ENCODE results near the gene CNOT6L.

DNA sequence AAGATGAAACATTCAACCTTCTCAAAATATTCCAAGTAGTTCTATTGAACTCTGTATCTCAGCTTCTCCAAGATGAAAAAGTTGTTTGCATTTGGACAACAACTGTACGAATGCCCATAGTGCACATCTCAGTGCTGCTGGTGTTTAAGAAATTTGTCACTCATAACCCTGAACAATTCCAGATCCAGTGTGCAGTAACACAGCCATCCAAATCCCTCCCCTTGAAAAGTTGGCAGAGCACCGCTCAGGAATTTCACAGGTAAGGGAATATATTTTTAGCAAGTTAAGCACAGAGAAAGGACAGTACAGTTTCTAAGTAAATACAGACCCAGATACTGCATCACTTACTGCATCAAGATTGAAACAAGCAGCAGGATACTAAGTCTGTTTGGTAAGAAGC is 104.7 kb downstream of the CNOT6L start:
- TF ChIP-seq, protein P1, sequence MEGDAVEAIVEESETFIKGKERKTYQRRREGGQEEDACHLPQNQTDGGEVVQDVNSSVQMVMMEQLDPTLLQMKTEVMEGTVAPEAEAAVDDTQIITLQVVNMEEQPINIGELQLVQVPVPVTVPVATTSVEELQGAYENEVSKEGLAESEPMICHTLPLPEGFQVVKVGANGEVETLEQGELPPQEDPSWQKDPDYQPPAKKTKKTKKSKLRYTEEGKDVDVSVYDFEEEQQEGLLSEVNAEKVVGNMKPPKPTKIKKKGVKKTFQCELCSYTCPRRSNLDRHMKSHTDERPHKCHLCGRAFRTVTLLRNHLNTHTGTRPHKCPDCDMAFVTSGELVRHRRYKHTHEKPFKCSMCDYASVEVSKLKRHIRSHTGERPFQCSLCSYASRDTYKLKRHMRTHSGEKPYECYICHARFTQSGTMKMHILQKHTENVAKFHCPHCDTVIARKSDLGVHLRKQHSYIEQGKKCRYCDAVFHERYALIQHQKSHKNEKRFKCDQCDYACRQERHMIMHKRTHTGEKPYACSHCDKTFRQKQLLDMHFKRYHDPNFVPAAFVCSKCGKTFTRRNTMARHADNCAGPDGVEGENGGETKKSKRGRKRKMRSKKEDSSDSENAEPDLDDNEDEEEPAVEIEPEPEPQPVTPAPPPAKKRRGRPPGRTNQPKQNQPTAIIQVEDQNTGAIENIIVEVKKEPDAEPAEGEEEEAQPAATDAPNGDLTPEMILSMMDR (IDR thresholded peaks at IDR 0.05), result no peak
- TF ChIP-seq CBX8 (IDR thresholded peaks at IDR 0.05), result no peak
